ENCODE measurements around the gene KASH5.

Gene KASH5

DNA sequence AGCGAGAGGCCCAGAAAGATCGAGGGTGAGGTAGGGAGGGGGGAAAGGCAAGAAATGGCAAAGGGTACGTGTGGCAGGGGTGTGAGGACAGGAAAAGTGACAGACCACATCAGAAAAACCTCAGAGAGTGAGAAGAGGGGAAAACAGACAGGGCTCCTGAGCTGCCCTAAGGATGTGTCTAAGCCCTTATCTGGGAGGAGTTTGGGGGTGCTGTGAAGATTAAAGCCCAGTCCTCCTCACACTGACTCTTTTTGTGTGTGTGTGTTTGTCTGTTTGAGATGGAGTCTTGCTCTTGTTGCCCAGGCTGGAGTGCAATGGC, 35.9 kb downstream of the KASH5 start:
- no peaks in the 10 kb centered on the region for H3K79me2 ChIP-seq (ENCODE audit: insufficient read depth, low read length)
- H3K4me3 ChIP-seq (ENCODE audit: low read depth, low read length, poor library complexity, severe bottlenecking) = no peak overlapping the region
- H3K9me3 ChIP-seq (ENCODE audit: low read length) = no peaks in the 10 kb centered on the region
- no peaks in the 10 kb centered on the region for H3K36me3 ChIP-seq (ENCODE audit: insufficient read depth, low read length)
- no peaks in the 10 kb centered on the region for H3K9me2 ChIP-seq (ENCODE audit: low read depth, low read length)
- H3F3A ChIP-seq (ENCODE audit: insufficient read depth, low read length) = no peaks in the 10 kb centered on the region
- TF ChIP-seq CTCF (IDR thresholded peaks at IDR 0.05; ENCODE audit: low read length) (no peak), EZH2 (IDR thresholded peaks at IDR 0.05; ENCODE audit: borderline replicate concordance, low read length) (no peak)
- no peak overlapping the region for H2AFZ ChIP-seq (ENCODE audit: low read length)
- H3K4me2 ChIP-seq (ENCODE audit: low read length) = no peak overlapping the region
- H3K27ac ChIP-seq (ENCODE audit: low read depth, low read length, poor library complexity, severe bottlenecking) = no peak overlapping the region
- no peak overlapping the region for H3K9ac ChIP-seq (ENCODE audit: low read length)
- H4K20me1 ChIP-seq (ENCODE audit: insufficient read depth, low read length) = no peaks in the 10 kb centered on the region
- peaks cover 13% of the 10 kb centered on the region for H3K4me1 ChIP-seq (ENCODE audit: insufficient read depth, low read length, severe bottlenecking)
- H3K27me3 ChIP-seq (ENCODE audit: insufficient read depth, low read length) = peaks cover 22% of the 10 kb centered on the region

DNA sequence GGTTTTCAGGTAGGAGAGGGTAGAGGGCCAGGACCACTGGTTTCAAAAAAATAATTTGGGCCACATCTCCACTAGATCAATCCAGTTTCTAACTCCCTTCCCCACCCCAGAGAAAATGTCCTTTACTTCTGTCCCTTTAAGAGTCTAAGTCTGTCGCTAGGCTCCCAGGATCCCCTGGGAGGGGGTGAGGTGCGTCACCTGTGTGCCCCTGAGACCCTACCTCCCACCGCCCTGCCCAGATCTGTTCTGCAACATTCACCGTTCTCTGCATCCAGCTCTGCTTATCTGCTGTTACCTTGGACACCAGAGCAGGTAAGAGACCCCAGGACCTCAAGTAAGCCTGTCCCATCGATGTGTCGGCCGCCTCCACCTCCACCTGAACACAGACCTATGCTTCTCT, 37.1 kb downstream of the KASH5 start, which contains the start of gene GFY:
TSS of gene GFY (plus strand) at position 211 of the 400 bp plus-strand sequence. CDS start 1,043 bp downstream, outside the sequence.
- no peaks in the 10 kb centered on the region; the same call in 1 of the 2 replicates for H3F3A ChIP-seq (ENCODE audit: insufficient read depth, low read length)
- H3K79me2 ChIP-seq (ENCODE audit: insufficient read depth, low read length) = no peaks in the 10 kb centered on the region
- H3K4me3 ChIP-seq (ENCODE audit: low read depth, low read length, poor library complexity, severe bottlenecking) = no peak within 1 kb of the TSS
- H3K4me1 ChIP-seq (ENCODE audit: insufficient read depth, low read length, severe bottlenecking) = peaks cover 13% of the 10 kb centered on the region
- no peaks in the 10 kb centered on the region for H3K9me2 ChIP-seq (ENCODE audit: low read depth, low read length)
- no peaks in the 10 kb centered on the region for H3K9me3 ChIP-seq (ENCODE audit: low read length)
- H2AFZ ChIP-seq (ENCODE audit: low read length) = no peak within 1 kb of the TSS
- H4K20me1 ChIP-seq (ENCODE audit: insufficient read depth, low read length) = no peaks in the 10 kb centered on the region
- no peak within 1 kb of the TSS for H3K9ac ChIP-seq (ENCODE audit: low read length)
- H3K27me3 ChIP-seq (ENCODE audit: insufficient read depth, low read length) = peaks cover 22% of the 10 kb centered on the region
- no peak for TF ChIP-seq EZH2 (IDR thresholded peaks at IDR 0.05; ENCODE audit: borderline replicate concordance, low read length)
- no peak for TF ChIP-seq CTCF (IDR thresholded peaks at IDR 0.05; ENCODE audit: low read length)
- H3K27ac ChIP-seq (ENCODE audit: low read depth, low read length, poor library complexity, severe bottlenecking) = no peak within 1 kb of the TSS
- no peak within 1 kb of the TSS for H3K4me2 ChIP-seq (ENCODE audit: low read length)
- H3K36me3 ChIP-seq (ENCODE audit: insufficient read depth, low read length) = no peaks in the 10 kb centered on the region

- TF ChIP-seq EZH2 (IDR thresholded peaks at IDR 0.05; ENCODE audit: borderline replicate concordance, low read length) (no peak), CTCF (IDR thresholded peaks at IDR 0.05; ENCODE audit: low read length) (no peak)
- no peak overlapping the region for H2AFZ ChIP-seq (ENCODE audit: low read length)
- H3K9ac ChIP-seq (ENCODE audit: low read length) = no peak overlapping the region
- H3K9me2 ChIP-seq (ENCODE audit: low read depth, low read length) = no peaks in the 10 kb centered on the region
- H3K4me3 ChIP-seq (ENCODE audit: low read depth, low read length, poor library complexity, severe bottlenecking) = no peak overlapping the region
- H3K27me3 ChIP-seq (ENCODE audit: insufficient read depth, low read length) = peaks cover 21% of the 10 kb centered on the region
- no peaks in the 10 kb centered on the region for H3K36me3 ChIP-seq (ENCODE audit: insufficient read depth, low read length)
- no peaks in the 10 kb centered on the region for H3K9me3 ChIP-seq (ENCODE audit: low read length)
- H3K79me2 ChIP-seq (ENCODE audit: insufficient read depth, low read length) = no peaks in the 10 kb centered on the region
- no peak overlapping the region for H3K4me2 ChIP-seq (ENCODE audit: low read length)
- no peaks in the 10 kb centered on the region; the same call in 1 of the 2 replicates for H3F3A ChIP-seq (ENCODE audit: insufficient read depth, low read length)
- no peaks in the 10 kb centered on the region for H4K20me1 ChIP-seq (ENCODE audit: insufficient read depth, low read length)
- H3K4me1 ChIP-seq (ENCODE audit: insufficient read depth, low read length, severe bottlenecking) = peaks cover 13% of the 10 kb centered on the region
- no peak overlapping the region for H3K27ac ChIP-seq (ENCODE audit: low read depth, low read length, poor library complexity, severe bottlenecking)
Observed at GRCh38 chr19:49425922-49426592, 38.0 kb downstream of the KASH5 start.
